HepG2 (cell line): Measurements from ENCODE around the gene MRPS5. TPM values are rescaled to one million over a fixed set of nuclear protein-coding genes. Genes with fewer than 3 reads are reported as not detected.

ENCODE experiments used
- ATF5 ChIP-seq: sonication (generic); formaldehyde crosslinking; IDR thresholded peaks from 2 replicates; pipeline ENCODE4 v1.4.0; 2020; ENCODE audit warnings: mild to moderate bottlenecking, low read depth, missing genetic modification reagents
- BCL6 ChIP-seq: IDR thresholded peaks from 2 replicates; pipeline ENCODE4 v1.6.1; 2016; ENCODE audit warnings: missing genetic modification reagents, missing compliant biosample characterization
- CHD2 ChIP-seq: IDR thresholded peaks from 2 replicates; pipeline ENCODE4 v1.6.1; 2011; ENCODE audit warnings: low read depth, low read length, improper control_type of control experiment
- DBP ChIP-seq: sonication (generic); formaldehyde crosslinking; IDR thresholded peaks from 2 replicates; pipeline ENCODE4 v1.4.0; 2020; ENCODE audit warnings: missing genetic modification reagents; ENCODE audit errors: not compliant biosample characterization
- EEA1 ChIP-seq: sonication (generic); formaldehyde crosslinking; IDR thresholded peaks from 2 replicates; pipeline ENCODE4 v1.5.1; 2020; ENCODE audit warnings: mild to moderate bottlenecking, missing genetic modification reagents, borderline replicate concordance
- GTF2F1 ChIP-seq: fragments of 150-350 bp; IDR thresholded peaks from 2 replicates; pipeline ENCODE4 v1.6.1; 2014; ENCODE audit warnings: low read length
- HNF4G ChIP-seq, 2 experiments: sonication (generic) in 1 of 2; formaldehyde crosslinking in 1 of 2; IDR thresholded peaks; 2 replicates each; pipeline versions ENCODE4 v1.4.0 to v1.6.1; 2011 to 2020; ENCODE audit warnings: borderline replicate concordance in 2 of 2, low read depth in 2 of 2, mild to moderate bottlenecking in 2 of 2, low read length in 1 of 2, missing genetic modification reagents in 1 of 2, moderate library complexity in 1 of 2
- JDP2 ChIP-seq: sonication (generic); formaldehyde crosslinking; IDR thresholded peaks from 2 replicates; pipeline ENCODE4 v1.8.1; 2022; ENCODE audit warnings: missing genetic modification reagents, borderline replicate concordance
- NFIB ChIP-seq: sonication (generic); formaldehyde crosslinking; IDR thresholded peaks from 2 replicates; pipeline ENCODE4 v1.9.0; 2021; ENCODE audit warnings: missing genetic modification reagents, mild to moderate bottlenecking, borderline replicate concordance
- PAWR ChIP-seq: sonication (generic); formaldehyde crosslinking; IDR thresholded peaks from 2 replicates; pipeline ENCODE4 v1.4.0; 2020; ENCODE audit warnings: missing genetic modification reagents, mild to moderate bottlenecking, borderline replicate concordance
- SKIL ChIP-seq: sonication (generic); formaldehyde crosslinking; IDR thresholded peaks from 2 replicates; pipeline ENCODE4 v1.8.0; 2022; ENCODE audit warnings: missing genetic modification reagents, mild to moderate bottlenecking, moderate library complexity, borderline replicate concordance
- SMC3 ChIP-seq: IDR thresholded peaks from 2 replicates; pipeline ENCODE4 v1.6.1; 2011; ENCODE audit warnings: low read length, improper control_type of control experiment
- TCF12 ChIP-seq, 2 experiments: fragments of 450-650 bp in 1 of 2; sonication (generic) in 1 of 2; formaldehyde crosslinking in 1 of 2; IDR thresholded peaks; 2 replicates each; pipeline versions ENCODE4 v1.6.1 to v1.8.0; 2017 to 2022; ENCODE audit warnings: antibody characterized with exemption in 1 of 2, mild to moderate bottlenecking in 1 of 2, missing genetic modification reagents in 1 of 2, moderate library complexity in 1 of 2
- TFDP1 ChIP-seq: IDR thresholded peaks from 2 replicates; pipeline ENCODE4 v1.6.1; 2016; ENCODE audit warnings: missing compliant biosample characterization, missing genetic modification reagents, borderline replicate concordance
- ZBTB26 ChIP-seq: IDR thresholded peaks from 2 replicates; pipeline ENCODE4 v1.6.1; 2016; ENCODE audit warnings: missing compliant biosample characterization, missing genetic modification reagents, borderline replicate concordance
- ZBTB37 ChIP-seq: sonication (generic); formaldehyde crosslinking; IDR thresholded peaks from 2 replicates; pipeline ENCODE4 v1.4.0; 2020; ENCODE audit warnings: mild to moderate bottlenecking, missing genetic modification reagents
- ZNF17 ChIP-seq: sonication (generic); formaldehyde crosslinking; IDR thresholded peaks from 2 replicates; pipeline ENCODE4 v1.5.0; 2020; ENCODE audit warnings: mild to moderate bottlenecking, missing genetic modification reagents
- ZNF180 ChIP-seq: sonication (generic); formaldehyde crosslinking; IDR thresholded peaks from 2 replicates; pipeline ENCODE4 v1.4.0; 2020; ENCODE audit warnings: low read depth, missing genetic modification reagents, borderline replicate concordance
- ZNF546 ChIP-seq: sonication (generic); formaldehyde crosslinking; conservative IDR thresholded peaks from 2 replicates; pipeline ENCODE4 v1.8.1; 2023; ENCODE audit warnings: mild to moderate bottlenecking, missing genetic modification reagents
- ZNF660 ChIP-seq: sonication (generic); formaldehyde crosslinking; IDR thresholded peaks from 2 replicates; pipeline ENCODE4 v1.5.1; 2020; ENCODE audit warnings: mild to moderate bottlenecking, low read depth, missing genetic modification reagents, borderline replicate concordance
- polyA plus RNA-seq, 8 experiments: library from polyadenylated mRNA; depleted of rRNA in 3 of 8; stranded (reverse) in 7 of 8; unstranded in 1 of 8; fragments of >200 nt; fragmentation: Illumina TruSeq in 4 of 8; extraction: Trizol in 4 of 8; gene quantifications; 2 replicates each; pipeline versions ENCODE4 v1.2.1 to v1.2.3, GENCODE V29; 2011 to 2016; ENCODE audit warnings: low read depth in 4 of 8, missing spikeins in 1 of 8, mixed read lengths in 1 of 8; ENCODE audit not compliant: insufficient read depth in 1 of 8
- total RNA-seq, 5 experiments: library from RNA; depleted of rRNA; stranded (reverse); fragments of >200 nt; fragmentation: Illumina TruSeq; extraction: Trizol; gene quantifications; 2 replicates each; pipeline ENCODE4 v1.2.3, GENCODE V29; 2016; ENCODE audit warnings: low read depth in 1 of 5

MRPS5 gene
- total and polyA plus RNA-seq, 2 of the 13 experiments (the other 11 are each of a cell fraction or from before 2014, with no cell fraction given), result 98.8 to 134 TPM

- TF ChIP-seq ZNF660 (no peak), CHD2 (0 out of 2 replicates have a peak, but pooled peaks have one; percentile 27), HNF4G (IDR thresholded peaks at IDR 0.05; ENCODE audit: borderline replicate concordance, low read depth, low read length) (no peak), HNF4G (CRISPR knock-in tag; IDR thresholded peaks at IDR 0.05; ENCODE audit: borderline replicate concordance, low read depth) (no peak), ZBTB26 (peak; percentile 66), GTF2F1 (no peak), JDP2 (CRISPR knock-in tag) (no peak), ATF5 (no peak), EEA1 (CRISPR knock-in tag) (peak; percentile 75; the same call in 1 of the 2 replicates), ZNF17 (CRISPR knock-in tag) (no peak), PAWR (CRISPR knock-in tag) (no peak), NFIB (CRISPR knock-in tag) (no peak), SMC3 (no peak), TFDP1 (CRISPR knock-in tag) (peak; percentile 43; the same call in 1 of the 2 replicates), DBP (no peak), ZNF180 (CRISPR knock-in tag) (no peak), TCF12 (IDR thresholded peaks at IDR 0.05) (no peak), TCF12 (CRISPR knock-in tag; IDR thresholded peaks at IDR 0.05) (no peak), ZNF546 (CRISPR knock-in tag) (no peak), BCL6 (CRISPR knock-in tag) (peak; percentile 60), SKIL (CRISPR knock-in tag) (no peak), ZBTB37 (CRISPR knock-in tag) (no peak)
These were observed 44.7 kb downstream of the MRPS5 start (continued) for GRCh38 chr2:95076705-95077529.
